Esophagus mucosa (tissue), 1 donor: ENCODE data around the gene TMEM101. TPM values are rescaled to one million over a fixed set of nuclear protein-coding genes. Genes with fewer than 3 reads are reported as not detected.
"Not testable (repeated sequence)": the region's sequence is repeated elsewhere in the genome, so short reads cannot be mapped to it uniquely, and the experiment has no call there.

Experiments
- ATAC-seq: fragments of 200-7000 bp; cut with Tn5 transposase; one replicate; pipeline ENCODE4 v1.9.1; 2020
- total RNA-seq: library from RNA; stranded (reverse); gene quantifications from one replicate; pipeline ENCODE4 v1.2.4, GENCODE V29; 2023
- donor health status: DM: yes; HTN: yes; CAD: no.

The TMEM101 gene
- total RNA-seq, 1 donor from 2014 or later: 23.2 TPM

- ATAC-seq: no peak
Observed at GRCh38 chr17:43974382-43975266, 40.1 kb downstream of the TMEM101 start.

DNA sequence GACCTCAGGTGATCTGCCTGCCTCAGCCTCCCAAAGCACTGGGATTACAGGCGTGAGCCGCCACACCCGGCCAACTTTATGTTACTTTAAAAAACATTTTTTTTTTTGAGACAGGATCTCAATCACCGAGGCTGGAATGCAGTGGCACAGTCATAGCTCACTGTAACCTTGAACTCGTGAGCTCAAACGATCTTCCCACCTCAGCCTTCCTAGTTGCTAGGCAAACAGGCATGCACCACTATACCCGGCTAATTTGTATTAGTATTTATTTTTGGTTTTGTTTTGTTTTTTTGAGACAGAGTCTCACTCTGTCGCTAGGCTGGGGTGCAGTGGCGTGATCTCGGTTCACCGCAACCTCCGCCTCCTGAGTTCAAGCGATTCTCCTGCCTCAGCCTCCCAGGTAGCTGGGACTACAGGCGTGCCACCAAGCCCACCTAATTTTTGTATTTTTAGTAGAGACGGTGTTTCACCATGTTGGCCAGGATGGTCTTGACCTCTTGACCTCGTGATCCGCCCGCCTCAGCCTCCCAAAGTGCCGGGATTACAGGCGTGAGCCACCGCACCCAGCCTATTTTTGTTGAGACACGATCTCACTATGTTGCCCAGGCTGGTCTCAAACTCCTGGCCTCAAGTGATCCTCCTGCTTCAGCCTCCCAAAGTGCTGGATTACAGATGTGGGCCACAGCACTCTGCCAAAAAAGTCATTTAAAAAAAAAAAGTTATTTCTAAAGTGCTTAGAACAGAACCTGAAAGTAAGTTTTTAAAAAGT lies 42.1 kb downstream of the TMEM101 start:
- not testable (repeated sequence) for ATAC-seq

DNA sequence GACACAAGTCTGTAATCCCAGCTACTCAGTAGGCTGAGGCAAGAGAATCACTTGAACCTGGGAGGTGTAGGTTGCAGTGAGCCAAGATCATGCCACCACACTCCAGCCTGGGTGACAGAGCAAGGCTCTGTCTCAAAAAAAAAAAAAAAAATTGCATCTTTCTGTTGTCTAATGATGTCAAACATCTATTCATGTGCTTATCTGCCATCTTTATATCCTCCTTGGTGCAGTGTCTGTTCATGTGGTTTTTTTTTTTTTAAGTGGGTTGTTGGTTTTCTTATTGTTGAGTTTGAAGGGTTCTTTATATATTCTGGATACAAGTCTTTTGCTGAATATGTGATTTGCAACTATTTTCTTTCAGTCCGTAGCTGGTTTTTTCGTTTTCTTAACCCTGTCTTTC lies 43.3 kb downstream of the TMEM101 start:
- not testable (repeated sequence) for ATAC-seq

DNA sequence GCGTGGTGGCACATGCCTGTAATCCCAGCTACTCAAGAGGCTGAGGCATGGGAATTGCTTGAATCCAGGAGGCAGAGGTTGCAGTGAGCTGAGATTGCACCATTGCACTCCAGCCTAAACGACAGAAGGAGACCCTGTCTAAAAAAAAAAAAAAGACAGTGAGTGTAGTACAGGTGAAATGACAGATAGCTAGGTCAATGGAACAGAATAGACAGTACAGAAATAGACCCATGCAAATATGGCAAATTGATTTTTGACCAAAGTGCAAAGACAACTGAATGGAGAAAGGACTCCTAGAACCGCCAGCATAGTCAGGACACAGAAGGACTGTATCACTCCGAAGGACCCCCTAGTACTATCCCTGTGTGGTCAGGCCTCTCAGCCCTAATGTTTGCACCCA lies 44.4 kb downstream of the TMEM101 start:
- no peak for ATAC-seq

DNA sequence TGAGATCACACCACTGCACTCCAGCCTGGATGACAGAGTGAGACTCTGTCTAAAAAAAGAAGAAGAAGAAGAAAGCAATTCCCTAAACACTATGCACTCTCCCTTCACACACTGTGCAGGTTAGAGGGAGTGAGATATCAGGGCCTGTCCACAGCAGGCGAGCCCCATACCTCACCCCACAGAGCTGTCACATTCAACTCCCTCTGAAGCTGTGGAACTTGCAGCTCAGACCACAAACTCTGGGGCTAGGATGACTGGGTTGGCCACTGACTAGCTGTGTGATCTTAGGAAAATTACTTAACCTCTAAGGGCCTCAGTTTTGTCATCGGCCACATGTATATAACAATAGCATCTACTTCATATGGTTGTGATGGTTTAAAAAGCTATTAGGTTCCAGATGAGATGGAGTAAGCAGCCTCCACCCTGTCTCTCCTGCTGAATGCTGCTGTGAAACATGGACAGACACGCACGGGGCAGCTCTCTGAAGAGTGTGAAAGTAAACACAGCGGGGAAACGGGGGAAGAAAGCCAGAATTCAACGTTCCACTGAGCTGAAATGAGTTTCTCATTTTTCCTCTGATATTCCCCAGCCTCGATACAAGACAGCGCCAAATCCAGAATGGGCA lies 47.4 kb downstream of the TMEM101 start:
- no peak for ATAC-seq

GRCh38 chr17:43966276-43966675 lies 48.5 kb downstream of the TMEM101 start:
- ATAC-seq: no peak

DNA sequence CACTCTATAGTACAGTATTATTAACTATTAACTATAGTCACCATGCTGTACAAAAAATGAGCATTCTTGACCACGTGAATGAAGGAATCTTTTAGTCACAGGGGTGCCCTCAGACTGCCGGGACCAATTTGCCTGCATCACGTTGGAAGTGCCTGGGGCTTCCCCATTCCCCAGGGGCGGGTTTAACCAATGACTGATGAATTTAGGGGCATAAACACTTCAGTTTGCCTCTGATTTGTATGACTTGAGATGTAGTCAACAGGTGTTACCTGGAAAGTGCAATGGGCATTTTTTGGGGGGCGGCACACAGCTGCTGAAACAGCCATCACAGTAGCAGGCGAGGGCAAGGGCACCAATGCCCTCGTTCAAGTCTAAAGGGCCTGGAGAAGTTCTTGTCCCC lies 52.3 kb downstream of the TMEM101 start:
- ATAC-seq: no peak

- no peak for ATAC-seq
Observed at GRCh38 chr17:43961954-43962353, 52.8 kb downstream of the TMEM101 start.

DNA sequence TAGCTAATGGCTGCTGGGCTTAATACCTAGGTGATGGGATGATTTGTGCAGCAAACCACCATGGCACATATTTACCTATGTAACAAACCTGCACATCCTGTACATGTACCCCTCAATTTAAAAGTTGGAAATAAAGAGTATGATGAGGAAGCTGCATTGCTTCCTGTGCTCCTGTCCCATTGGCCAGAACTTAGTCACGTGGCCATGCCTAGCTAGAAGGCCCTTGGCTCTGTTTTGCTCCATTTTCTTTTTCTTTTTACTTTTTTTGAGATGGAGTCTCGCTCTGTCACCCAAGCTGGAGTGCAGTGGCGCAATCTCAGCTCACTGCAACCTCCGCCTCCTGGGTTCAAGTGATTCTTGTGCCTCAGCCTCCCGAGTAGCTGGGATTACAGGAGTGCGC lies 53.5 kb downstream of the TMEM101 start:
- ATAC-seq: not testable (repeated sequence)

Other genes starting within 250 kb of the TMEM101 start
- 36.3 TPM for gene DUSP3, start 236.0 kb downstream of the TMEM101 start, total RNA-seq
- not detected for gene CFAP97D1, start 234.5 kb downstream of the TMEM101 start, total RNA-seq
- 2.8 TPM for gene MPP3, start 181.8 kb downstream of the TMEM101 start, total RNA-seq
- gene CD300LG, start 167.8 kb downstream of the TMEM101 start, total RNA-seq: 0.28 TPM
- gene MPP2, start 107.4 kb downstream of the TMEM101 start, total RNA-seq: 0.32 TPM
- not detected for gene PPY, start 72.5 kb downstream of the TMEM101 start, total RNA-seq
- gene PYY, start 61.0 kb downstream of the TMEM101 start, total RNA-seq: not detected
- gene NAGS, start 10.3 kb downstream of the TMEM101 start, total RNA-seq: 2.4 TPM
- gene LSM12, start 51.7 kb upstream of the TMEM101 start, total RNA-seq: 41.8 TPM
- 24.0 TPM for gene G6PC3, start 55.8 kb upstream of the TMEM101 start, total RNA-seq
- 32.0 TPM for gene HDAC5, start 108.7 kb upstream of the TMEM101 start, total RNA-seq
- 6.3 TPM for gene HROB, start 127.0 kb upstream of the TMEM101 start, total RNA-seq
- gene ASB16, start 155.7 kb upstream of the TMEM101 start, total RNA-seq: not detected
- 18.2 TPM for gene TMUB2, start 172.0 kb upstream of the TMEM101 start, total RNA-seq
- gene ATXN7L3, start 184.9 kb upstream of the TMEM101 start, total RNA-seq: 61.6 TPM
- 60.7 TPM for gene UBTF, start 204.7 kb upstream of the TMEM101 start, total RNA-seq